GM18858 (cell line): ENCODE results near the gene KIAA0040.

ENCODE experiments used
- ATAC-seq: cut with Tn5 transposase; IDR thresholded peaks from one replicate; pipeline ENCODE4 v1.9.1; 2021; ENCODE audit not compliant: unreplicated experiment

Gene KIAA0040

GRCh38 chr1:175192630-175193526, at the start of gene KIAA0040:
Gene KIAA0040, minus strand, starts transcription at chr1:175192776. Its CDS starts 31,763 bp downstream, at chr1:175161013.
- no peak for ATAC-seq

- ATAC-seq: peak; percentile 69
Observed at GRCh38 chr1:175237389-175237788, 44.8 kb upstream of the KIAA0040 start.

GRCh38 chr1:175234639-175235038, 42.1 kb upstream of the KIAA0040 start:
- no peak for ATAC-seq

- ATAC-seq: no peak
Observed at GRCh38 chr1:175232335-175232734, 39.8 kb upstream of the KIAA0040 start.

- peak; percentile 24 for ATAC-seq
Observed at GRCh38 chr1:175225805-175226129, 33.2 kb upstream of the KIAA0040 start.

GRCh38 chr1:175222296-175222938, 29.8 kb upstream of the KIAA0040 start:
- no peak for ATAC-seq

GRCh38 chr1:175221557-175222175, 29.1 kb upstream of the KIAA0040 start:
- ATAC-seq: no peak

- no peak for ATAC-seq
Observed at GRCh38 chr1:175220853-175221556, 28.4 kb upstream of the KIAA0040 start.

- no peak for ATAC-seq
Observed at GRCh38 chr1:175219774-175220173, 27.2 kb upstream of the KIAA0040 start.

- no peak for ATAC-seq
Observed at GRCh38 chr1:175218786-175219434, 26.3 kb upstream of the KIAA0040 start.

- ATAC-seq: no peak
Observed at GRCh38 chr1:175217721-175218531, 25.4 kb upstream of the KIAA0040 start.

GRCh38 chr1:175216444-175216843, 23.9 kb upstream of the KIAA0040 start:
- no peak for ATAC-seq

GRCh38 chr1:175211656-175212055, 19.1 kb upstream of the KIAA0040 start:
- no peak for ATAC-seq

GRCh38 chr1:175210744-175211143, 18.2 kb upstream of the KIAA0040 start:
- no peak for ATAC-seq

GRCh38 chr1:175209493-175209921, 16.9 kb upstream of the KIAA0040 start:
- ATAC-seq: no peak

GRCh38 chr1:175208773-175209492, 16.4 kb upstream of the KIAA0040 start:
- peak; percentile 64 for ATAC-seq

GRCh38 chr1:175207971-175208370, 15.4 kb upstream of the KIAA0040 start:
- ATAC-seq: no peak

GRCh38 chr1:175206687-175207086, 14.1 kb upstream of the KIAA0040 start:
- no peak for ATAC-seq

- peak; percentile 79 for ATAC-seq
Observed at GRCh38 chr1:175204330-175204729, 11.8 kb upstream of the KIAA0040 start.
